GM21717 (cell line): ENCODE data around the gene KPNA1.

Experiments
- ATAC-seq: cut with Tn5 transposase; IDR thresholded peaks from one replicate; pipeline ENCODE4 v1.9.1; 2021; ENCODE audit warnings: mild to moderate bottlenecking, moderate library complexity; ENCODE audit not compliant: unreplicated experiment

KPNA1 gene

DNA sequence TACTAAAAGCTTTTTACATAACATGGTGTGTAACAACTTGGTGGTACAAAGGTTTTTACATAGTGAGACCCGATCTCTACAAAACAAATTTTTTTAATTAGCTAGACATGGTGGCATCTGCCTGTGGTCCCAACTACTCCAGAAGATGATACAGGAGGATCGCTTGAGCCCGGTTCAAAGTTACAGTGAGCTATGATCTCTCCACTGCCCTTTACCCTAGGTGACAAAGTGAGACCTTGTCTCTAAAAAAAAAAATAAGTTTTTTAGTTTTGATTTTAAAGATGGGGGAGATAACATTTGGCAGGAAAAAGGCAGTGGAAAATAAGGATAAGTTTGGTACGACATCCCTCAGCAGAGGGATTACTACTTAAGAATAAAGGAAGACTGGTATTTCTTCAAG, 124.8 kb downstream of the KPNA1 start:
- no peak for ATAC-seq

DNA sequence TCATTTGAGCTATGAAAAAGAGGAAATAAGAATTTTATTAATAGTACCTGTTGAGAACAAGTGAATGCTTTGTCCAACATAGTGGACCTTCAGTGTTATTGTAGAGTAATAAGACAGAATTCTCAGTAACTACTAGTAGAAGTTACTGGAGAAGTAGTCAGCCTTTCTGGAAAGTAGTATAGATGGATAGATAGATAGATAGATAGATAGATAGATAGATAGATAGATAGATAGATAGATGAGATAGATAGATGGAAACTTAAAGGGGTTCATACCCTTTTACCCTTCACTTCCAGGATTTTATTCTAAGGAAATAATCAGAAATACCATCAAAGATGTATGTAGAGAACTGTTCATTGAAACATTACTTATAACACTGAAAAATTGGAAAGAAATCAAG, 125.5 kb downstream of the KPNA1 start:
- no peak for ATAC-seq

DNA sequence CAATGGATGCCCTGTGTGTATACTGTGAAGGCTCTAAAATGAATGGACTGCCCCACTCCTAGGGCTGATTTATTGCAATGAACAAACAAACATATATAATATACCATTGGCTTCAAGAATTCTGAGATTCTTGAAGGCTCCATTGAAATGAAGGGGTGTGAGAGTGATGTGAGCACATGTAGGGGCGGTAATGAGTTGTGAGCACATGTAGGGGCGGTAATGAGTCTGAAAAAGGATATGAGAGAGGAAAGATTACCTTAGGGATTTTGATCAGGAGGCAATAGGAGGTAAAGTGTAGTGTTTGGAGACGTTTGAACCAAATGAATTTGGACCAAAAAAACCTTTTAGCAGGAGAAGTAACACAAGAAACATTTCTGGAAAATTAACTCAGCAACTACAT, 127.0 kb downstream of the KPNA1 start:
- no peak for ATAC-seq

DNA sequence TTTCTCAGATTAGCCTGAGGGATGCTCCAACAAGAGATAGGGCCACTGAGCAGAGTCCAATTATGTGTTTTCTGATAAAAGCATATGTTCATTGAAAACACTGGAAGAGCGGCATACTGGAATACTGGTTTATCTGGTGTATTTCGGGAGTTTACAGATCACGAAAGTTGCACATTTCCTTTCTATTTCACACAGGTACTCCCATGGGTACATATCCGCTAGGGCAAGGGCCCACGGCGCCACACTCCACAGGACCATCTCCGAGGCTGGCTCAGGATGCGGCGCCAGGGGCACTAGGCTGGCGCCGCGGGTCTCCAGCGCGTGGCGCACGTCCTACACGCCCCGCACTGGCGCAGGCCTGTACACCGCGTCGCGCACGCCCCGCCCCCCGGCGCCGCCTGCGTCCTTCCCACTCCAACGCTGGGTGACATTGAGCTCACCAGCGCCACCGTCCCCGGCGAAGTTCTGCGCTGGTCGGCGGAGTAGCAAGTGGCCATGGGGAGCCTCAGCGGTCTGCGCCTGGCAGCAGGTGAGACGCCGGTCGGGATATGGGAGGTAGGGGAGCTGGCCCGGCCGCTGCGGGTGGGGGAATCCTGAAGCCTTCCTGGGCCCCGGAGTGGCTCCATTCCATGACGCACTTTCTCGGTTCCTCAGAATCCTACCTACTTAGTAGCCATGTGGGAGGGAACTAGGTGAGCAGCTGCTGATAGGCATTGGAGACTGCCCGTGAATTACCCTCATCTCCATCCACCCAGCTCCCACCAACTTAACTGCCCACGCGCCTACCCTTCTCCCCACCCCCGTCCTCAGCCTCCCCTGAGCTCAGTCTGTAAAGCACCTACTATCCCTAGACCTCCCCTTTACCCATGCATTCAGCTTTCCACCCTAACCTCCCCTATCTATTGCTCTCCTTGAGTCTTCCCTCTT, 130.7 kb downstream of the KPNA1 start, which contains the start of gene FAM162A:
FAM162A (plus strand) TSS at position 412 of the 927 bp plus-strand sequence; CDS start at position 496, 84 bp downstream.
- ATAC-seq, result peak; percentile 88

DNA sequence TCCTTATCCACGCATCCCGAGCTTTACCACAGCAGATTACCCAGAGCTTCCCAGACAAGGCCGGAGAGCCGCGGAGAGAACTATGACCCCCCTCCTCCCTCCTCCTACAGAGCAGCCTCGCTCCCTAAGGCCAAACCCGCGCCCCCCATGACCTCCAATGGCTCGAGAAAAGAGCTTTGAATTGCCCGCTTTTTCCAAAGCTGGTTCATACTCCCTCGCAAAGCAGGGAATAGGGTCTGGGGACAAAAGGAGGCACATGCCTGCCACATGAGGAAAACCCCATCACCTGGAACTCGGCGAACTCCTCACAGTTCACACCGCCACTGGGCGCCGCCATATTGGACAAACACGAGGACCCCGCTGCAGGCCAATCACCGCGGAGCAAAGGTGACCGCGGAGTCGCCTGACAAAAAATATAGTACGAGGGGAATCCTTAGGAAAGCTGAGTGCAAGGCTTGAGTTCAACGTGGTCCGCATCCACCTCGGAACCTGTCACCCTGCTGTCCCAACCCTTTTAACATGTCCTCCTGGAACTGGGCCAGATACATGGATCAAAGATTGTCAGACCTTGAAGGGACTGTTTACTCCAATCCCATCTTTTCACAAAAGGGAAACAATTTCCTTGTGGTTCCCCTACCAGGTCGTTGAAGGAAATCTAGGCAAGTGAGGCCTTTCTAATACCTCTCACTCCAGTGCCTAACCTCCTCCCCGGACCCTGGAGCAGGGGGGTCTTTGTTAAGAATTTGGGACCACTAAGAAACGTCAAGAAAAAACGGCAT, 131.7 kb downstream of the KPNA1 start, which contains the start of gene MIX23:
MIX23 (minus strand) TSS at position 344 of the 779 bp plus-strand sequence; CDS start at position 337, 7 bp downstream.
- ATAC-seq, result peak; percentile 43

DNA sequence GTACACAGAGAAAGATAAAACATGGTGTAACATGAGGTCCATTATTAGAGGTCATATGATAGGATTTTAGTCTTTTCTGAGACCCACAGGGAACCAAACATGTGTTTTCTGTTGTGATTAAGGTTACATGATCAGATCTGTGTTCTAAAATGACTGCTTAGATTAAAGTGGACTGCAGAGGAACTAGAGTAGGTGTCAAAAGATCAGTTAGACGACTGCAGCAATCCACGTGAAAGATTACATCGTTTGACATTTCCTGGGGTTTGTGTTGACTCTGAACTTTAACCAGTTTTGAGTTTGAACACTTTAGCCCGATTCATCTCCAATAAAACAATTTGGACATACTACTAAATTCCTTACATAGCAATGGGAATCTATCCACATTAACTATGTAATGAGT, 136.8 kb downstream of the KPNA1 start:
- ATAC-seq, result no peak

DNA sequence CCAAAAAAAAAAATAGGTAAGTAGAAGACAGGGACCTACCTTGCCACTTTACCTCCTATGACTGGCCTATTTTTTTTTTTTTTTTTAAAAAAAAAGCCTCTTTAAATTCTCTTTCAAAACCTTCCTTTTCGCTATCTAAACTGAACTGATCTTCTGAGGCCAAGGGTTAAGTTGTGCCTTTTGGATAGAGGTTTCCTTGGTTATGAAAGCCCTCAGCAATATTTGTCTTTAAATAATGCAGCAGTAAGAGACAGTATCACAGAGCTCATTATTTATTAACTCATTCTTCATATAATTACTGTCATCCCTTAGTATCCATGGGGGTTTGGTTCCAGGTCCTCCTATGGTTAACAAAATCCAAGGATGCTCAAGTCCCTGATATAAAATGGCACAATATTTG, 140.7 kb downstream of the KPNA1 start:
- no peak for ATAC-seq
